OCI-LY7 (cell line): Measurements from ENCODE around the gene CD9.

Source experiments
- EZH2phosphoT487 ChIP-seq: fragments of 200-600 bp; sonication (generic); IDR thresholded peaks from 2 replicates; pipeline ENCODE4 v1.6.1; 2018; ENCODE audit warnings: low read depth, borderline replicate concordance, mild to moderate bottlenecking, mixed run types, antibody characterized with exemption, low read length, moderate library complexity, mixed read lengths
- TF ChIP-seq, protein P1 (sequence below): fragments of 200-600 bp; sonication (generic); conservative IDR thresholded peaks from 2 replicates; pipeline ENCODE4 v1.5.1; 2014; ENCODE audit warnings: mild to moderate bottlenecking, antibody characterized with exemption, low read length, moderate library complexity, mixed read lengths

DNA sequence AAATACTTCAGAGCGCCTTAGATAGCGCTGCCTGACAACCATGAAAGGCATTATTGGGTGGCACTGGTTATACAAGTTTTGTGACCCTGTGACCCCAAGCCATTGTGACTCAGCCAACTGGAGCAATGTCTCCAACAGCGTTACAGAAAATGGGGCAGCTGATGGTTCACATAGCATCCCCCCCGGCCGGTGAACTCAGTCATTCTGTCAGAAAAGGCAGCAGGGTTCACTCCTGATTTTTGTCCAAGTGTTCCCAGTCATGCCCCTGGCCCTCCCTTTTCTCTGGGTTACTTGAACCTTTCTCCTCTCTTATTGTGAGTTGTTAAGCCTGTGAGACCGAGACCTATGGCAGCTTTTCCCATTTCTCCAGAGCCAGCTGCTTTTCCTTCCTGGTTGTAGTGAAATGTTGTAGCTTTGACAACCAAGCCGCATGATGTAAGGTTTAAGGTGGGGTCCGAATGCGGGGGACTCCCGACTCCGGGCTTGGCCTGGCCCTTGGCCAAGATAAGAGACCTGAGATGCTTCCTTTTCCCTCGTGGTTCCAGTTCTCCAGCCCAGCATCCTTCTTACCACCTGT, 22.0 kb downstream of the CD9 start:
- TF ChIP-seq, protein P1, sequence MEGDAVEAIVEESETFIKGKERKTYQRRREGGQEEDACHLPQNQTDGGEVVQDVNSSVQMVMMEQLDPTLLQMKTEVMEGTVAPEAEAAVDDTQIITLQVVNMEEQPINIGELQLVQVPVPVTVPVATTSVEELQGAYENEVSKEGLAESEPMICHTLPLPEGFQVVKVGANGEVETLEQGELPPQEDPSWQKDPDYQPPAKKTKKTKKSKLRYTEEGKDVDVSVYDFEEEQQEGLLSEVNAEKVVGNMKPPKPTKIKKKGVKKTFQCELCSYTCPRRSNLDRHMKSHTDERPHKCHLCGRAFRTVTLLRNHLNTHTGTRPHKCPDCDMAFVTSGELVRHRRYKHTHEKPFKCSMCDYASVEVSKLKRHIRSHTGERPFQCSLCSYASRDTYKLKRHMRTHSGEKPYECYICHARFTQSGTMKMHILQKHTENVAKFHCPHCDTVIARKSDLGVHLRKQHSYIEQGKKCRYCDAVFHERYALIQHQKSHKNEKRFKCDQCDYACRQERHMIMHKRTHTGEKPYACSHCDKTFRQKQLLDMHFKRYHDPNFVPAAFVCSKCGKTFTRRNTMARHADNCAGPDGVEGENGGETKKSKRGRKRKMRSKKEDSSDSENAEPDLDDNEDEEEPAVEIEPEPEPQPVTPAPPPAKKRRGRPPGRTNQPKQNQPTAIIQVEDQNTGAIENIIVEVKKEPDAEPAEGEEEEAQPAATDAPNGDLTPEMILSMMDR: no peak
- no peak for TF ChIP-seq EZH2phosphoT487
